NCI-H2171 treated with DMSO at 0.1 percent for 48 hours (cell line): ENCODE measurements around the gene ST6GALNAC4.
A peak's percentile ranks its signal among the peaks of the same experiment; 100 is the strongest.

ENCODE experiments used
- DNase-seq: peaks from one replicate; lab custom pipeline; 2025; lab: John Stamatoyannopoulos, UW

Gene ST6GALNAC4

GRCh38 chr9:127912296-127912695 is 4.5 kb downstream of the ST6GALNAC4 start:
- DNase-seq = no peak

GRCh38 chr9:127910613-127911205 is 6.1 kb downstream of the ST6GALNAC4 start:
- DNase-seq = peak; percentile 96

- no peak for DNase-seq
These were observed 7.0 kb downstream of the ST6GALNAC4 start for GRCh38 chr9:127909839-127910273.

DNA sequence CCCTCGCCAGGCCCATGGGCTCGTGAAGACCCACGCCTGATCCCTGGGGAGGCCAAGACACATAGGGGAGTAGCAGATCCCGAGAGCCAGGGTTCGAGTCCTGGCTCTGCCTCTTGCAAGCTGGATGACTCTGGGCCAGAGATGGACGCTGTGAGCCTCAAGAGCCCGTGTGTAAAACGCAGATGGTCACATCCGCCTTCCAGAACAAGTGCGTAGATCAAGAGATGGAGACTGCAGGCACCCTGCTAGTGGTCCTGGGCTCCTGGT is 8.2 kb downstream of the ST6GALNAC4 start:
- DNase-seq = no peak

- DNase-seq = no peak
These were observed 8.8 kb downstream of the ST6GALNAC4 start for GRCh38 chr9:127907867-127908659.

- DNase-seq = no peak
These were observed 11.1 kb downstream of the ST6GALNAC4 start for GRCh38 chr9:127905788-127906191.

GRCh38 chr9:127905004-127905728 is 11.7 kb downstream of the ST6GALNAC4 start:
- no peak for DNase-seq

- no peak for DNase-seq
These were observed 12.3 kb downstream of the ST6GALNAC4 start for GRCh38 chr9:127904561-127905003.

- no peak for DNase-seq
These were observed 13.0 kb downstream of the ST6GALNAC4 start for GRCh38 chr9:127903557-127904475.

- DNase-seq = peak; percentile 73
These were observed 17.5 kb downstream of the ST6GALNAC4 start, which contains the start of gene ST6GALNAC6 for GRCh38 chr9:127899128-127899943. TSS of gene ST6GALNAC6 (minus strand) at chr9:127899603. CDS start at chr9:127897981, 1,622 bp downstream.

DNA sequence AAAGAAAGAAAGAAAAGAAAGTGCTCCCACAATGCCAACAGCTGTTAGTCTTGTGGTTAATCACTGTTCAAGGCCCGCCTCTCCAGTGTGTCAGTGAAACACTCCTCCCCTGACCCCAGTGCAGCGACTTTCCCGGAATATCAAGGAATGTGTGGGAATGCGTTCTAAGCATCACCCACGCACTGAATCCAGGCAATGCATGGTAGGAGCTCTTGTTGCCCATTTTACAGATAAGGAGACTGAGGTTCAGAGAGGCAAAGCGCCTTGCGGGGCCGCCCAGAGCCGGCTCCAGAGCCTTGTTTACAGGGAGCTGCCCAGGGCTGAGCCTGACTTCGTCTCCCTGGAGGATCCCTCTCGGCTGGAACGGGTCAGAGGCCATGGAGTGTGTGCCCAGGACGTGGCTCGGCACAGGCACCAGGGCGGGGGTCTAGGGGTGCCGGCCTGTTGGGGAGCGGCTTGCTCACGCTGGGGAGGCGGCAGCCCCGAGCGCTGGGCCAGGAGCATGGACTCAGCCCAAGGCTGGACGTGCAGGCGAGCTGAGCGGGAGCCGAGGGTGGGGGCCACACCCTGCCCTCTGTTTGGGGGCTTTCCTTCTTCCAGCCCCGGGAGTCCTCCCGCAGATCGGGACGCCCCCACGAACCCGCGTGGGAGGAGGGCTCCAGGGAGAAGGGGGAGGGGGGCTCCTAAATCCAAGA is 18.3 kb downstream of the ST6GALNAC4 start:
- DNase-seq = peak; percentile 30

GRCh38 chr9:127897193-127897692 is 19.6 kb downstream of the ST6GALNAC4 start:
- DNase-seq = peak; percentile 66

DNA sequence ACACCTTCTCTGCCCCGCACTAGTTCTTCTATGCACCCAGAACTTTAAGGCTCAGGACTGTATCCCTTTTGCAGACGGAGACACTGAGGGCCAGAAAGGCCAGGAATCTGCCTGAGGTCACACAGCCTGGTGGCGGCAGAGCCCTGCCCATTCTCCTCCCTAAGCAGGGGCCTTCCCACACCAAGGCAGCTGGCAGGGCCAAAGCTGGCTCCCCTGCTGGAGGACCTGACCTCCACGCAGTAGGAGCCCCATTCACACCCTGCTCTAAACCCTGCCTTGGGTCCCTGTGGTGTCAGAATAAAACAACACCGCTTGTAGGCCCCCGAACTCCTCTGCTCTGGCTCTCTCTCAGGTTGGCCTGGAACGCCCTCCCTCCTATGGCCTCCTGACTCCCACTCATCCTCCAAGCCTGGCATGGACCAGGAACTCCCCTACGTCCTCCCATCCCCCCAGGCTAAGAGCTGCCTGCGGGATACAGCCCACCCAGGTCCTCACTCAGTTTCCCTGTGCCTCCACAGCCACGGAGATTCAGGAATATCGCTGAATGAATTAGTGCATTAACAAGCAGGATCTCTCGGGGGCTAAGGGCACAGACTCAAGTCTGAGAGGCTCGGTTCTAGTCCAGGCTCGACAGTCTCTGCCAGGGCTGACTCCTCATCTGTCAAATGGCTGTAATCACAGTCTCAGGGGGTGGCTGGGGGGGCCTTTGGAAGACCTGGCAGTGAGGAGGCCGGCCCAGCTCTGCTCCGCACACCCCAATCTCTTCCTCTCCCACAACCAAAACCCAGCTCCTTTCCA is 20.2 kb downstream of the ST6GALNAC4 start:
- no peak for DNase-seq

DNA sequence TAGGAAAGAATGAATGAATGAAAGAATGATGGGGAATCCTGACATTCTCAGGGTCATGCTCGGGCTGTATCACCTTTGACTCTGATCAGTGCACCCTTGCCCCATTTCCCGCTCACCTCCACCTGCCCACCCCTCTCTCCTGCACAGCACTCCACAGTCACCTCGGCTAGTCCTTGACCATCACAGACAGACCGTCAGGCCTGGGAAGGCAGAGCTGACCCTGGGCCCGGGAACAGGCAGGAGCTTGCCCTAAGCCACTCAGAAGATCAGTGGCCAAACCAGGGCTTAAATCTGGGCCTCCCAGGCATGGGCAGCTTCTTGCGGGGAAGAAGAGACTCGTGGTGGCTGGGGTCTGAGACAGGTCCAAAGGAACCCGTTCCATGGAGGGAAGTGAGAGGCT is 21.0 kb downstream of the ST6GALNAC4 start:
- DNase-seq = no peak

DNA sequence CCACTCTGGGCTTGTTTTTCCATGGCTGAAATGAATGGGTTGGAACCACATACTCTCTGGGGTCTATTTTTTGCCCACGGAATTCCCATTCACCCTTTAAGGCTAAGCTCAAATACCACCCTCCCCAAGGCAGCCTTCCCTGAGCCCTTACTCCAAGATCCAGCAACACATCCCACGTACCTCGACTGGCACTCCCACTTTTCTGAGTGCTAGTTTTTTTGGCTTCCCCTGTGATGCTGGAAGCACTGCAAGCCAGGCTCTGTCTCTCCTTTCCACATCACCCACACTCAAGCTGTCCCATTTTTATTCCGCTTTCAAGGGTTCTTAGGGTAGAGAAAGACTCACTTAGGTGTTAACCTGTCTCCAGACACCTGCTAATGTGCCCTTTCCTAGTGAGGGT is 23.4 kb downstream of the ST6GALNAC4 start:
- DNase-seq = no peak

- DNase-seq = no peak
These were observed 24.0 kb downstream of the ST6GALNAC4 start for GRCh38 chr9:127892831-127893230.

- DNase-seq = no peak
These were observed 26.8 kb downstream of the ST6GALNAC4 start for GRCh38 chr9:127890053-127890452.

DNA sequence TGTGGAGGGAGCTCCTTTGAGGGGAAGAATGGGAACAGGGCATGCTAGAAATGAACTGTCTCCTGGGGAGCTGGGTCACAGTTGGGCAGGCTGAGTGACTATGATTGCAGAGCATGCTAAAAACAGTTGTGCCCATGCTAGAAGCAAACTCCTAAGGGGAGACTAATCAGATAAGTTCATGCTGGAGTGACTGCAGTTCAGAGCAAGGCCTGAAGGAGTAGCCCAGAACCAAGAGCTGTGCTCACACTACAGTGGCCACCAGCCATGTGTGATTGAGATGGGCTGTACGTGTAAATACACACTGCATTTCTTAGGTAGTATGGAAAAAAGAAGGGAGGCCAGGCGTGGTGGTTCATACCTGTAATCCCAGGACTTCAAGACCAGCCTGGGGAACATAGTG is 29.0 kb downstream of the ST6GALNAC4 start:
- no peak for DNase-seq

DNA sequence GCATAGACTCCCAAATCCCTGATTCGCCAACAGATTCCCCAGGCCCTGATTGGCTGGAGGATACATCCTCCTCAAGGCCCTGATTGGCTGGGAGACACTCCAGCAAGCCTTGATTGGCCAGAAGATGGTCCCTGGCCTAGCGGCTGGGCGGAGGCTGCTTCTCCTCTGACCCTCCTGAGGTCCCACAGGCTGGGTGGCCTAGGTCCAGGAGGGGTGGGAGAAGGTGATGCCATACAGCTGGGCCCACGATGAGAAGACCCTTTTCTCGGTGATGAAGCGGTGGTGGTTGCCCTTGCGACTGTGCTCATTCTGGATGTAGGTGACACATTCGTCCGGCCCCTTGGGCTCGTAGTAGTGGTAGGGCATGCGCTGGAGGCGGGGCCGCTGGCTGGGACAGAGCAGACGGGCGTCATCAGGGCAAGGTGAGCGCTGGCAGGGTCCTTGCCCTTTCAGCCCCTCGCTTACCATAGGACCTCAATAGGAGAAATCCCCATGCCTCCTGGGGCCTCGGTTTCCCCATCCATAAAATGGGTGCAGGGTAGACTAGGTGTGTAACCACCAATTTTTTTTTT is 30.4 kb downstream of the ST6GALNAC4 start:
- DNase-seq = no peak
